ENCODE data around the gene BARX1.

GRCh38 chr9:93958121-93958818 lies 3.1 kb upstream of the BARX1 start:
- no peak for TF ChIP-seq POLR2AphosphoS5 (IDR thresholded peaks at IDR 0.05)
- TF ChIP-seq CTCF (IDR thresholded peaks at IDR 0.05), result no peak
- TF ChIP-seq EP300 (IDR thresholded peaks at IDR 0.05; ENCODE audit: low read depth), result no peak
- TF ChIP-seq POLR2A (IDR thresholded peaks at IDR 0.05), result no peak
